ENCODE measurements around the gene DUS1L. TPM values are rescaled to one million over a fixed set of nuclear protein-coding genes. Genes with fewer than 3 reads are reported as not detected.

Gene DUS1L
- total and polyA plus RNA-seq, 4 donors, result 40.0 to 179 (median 100.0) TPM

- TF ChIP-seq CTCF (IDR thresholded peaks at IDR 0.05; ENCODE audit: control extremely low read depth, extremely low read depth), result no peak
- Histone ChIP-seq H3K9ac (ENCODE audit: insufficient read depth in 1 of 2, low read length in 2 of 2) (no peak overlapping the region), H3K27me3 (ENCODE audit: control insufficient read depth in 3 of 3, insufficient read depth in 3 of 3, low read length in 2 of 3) (no peaks in the 10 kb centered on the region), H3K9me3 (ENCODE audit: control insufficient read depth in 4 of 4, insufficient read depth in 3 of 4, low read length in 3 of 4) (no peaks in the 10 kb centered on the region), H3K4me1 (ENCODE audit: control insufficient read depth in 5 of 5, insufficient read depth in 5 of 5, low read length in 5 of 5) (peaks cover 0 to 24% (median 8%) of the 10 kb centered on the region in 5 donors), H3K36me3 (ENCODE audit: control insufficient read depth in 4 of 4, insufficient read depth in 4 of 4, low read length in 4 of 4) (peaks cover 5 to 59% (median 16%) of the 10 kb centered on the region in 4 donors), H3K27ac (ENCODE audit: low read depth in 1 of 2, low read length in 1 of 2) (no peak overlapping the region), H3K4me3 (no peak overlapping the region)
- DNase-seq, result peak in 1 of 3 donors; percentile 9
- ATAC-seq (ENCODE audit: insufficient read depth, low FRiP score), result no peak
- WGBS, 2 donors, result 88 to 95% methylated on average over 19 of the region's 19 CpGs
Measured at GRCh38 chr17:82053130-82053529, 12.5 kb downstream of the DUS1L start.

GRCh38 chr17:82052638-82053059 is 13.0 kb downstream of the DUS1L start:
- Histone ChIP-seq H3K27ac (ENCODE audit: low read depth in 1 of 2, low read length in 1 of 2) (peak overlapping the region in 1 of 2 donors; percentile 12), H3K9me3 (ENCODE audit: control insufficient read depth in 4 of 4, insufficient read depth in 3 of 4, low read length in 3 of 4) (no peaks in the 10 kb centered on the region), H3K36me3 (ENCODE audit: control insufficient read depth in 4 of 4, insufficient read depth in 4 of 4, low read length in 4 of 4) (peaks cover 5 to 57% (median 16%) of the 10 kb centered on the region in 4 donors), H3K27me3 (ENCODE audit: control insufficient read depth in 3 of 3, insufficient read depth in 3 of 3, low read length in 2 of 3) (no peaks in the 10 kb centered on the region), H3K4me1 (ENCODE audit: control insufficient read depth in 5 of 5, insufficient read depth in 5 of 5, low read length in 5 of 5) (peaks cover 0 to 24% (median 8%) of the 10 kb centered on the region in 5 donors), H3K9ac (ENCODE audit: insufficient read depth in 1 of 2, low read length in 2 of 2) (peak overlapping the region in 1 of 2 donors; percentile 1), H3K4me3 (peak overlapping the region; percentile 74)
- 26 to 53% methylated on average over 13 to 19 of the region's 19 CpGs for WGBS, 2 donors
- TF ChIP-seq CTCF (IDR thresholded peaks at IDR 0.05; ENCODE audit: control extremely low read depth, extremely low read depth), result no peak
- no peak for ATAC-seq (ENCODE audit: insufficient read depth, low FRiP score)
- DNase-seq, result peak in 1 of 3 donors; percentile 9

GRCh38 chr17:82051776-82052637 is 13.6 kb downstream of the DUS1L start, which contains the start of the genes GPS1 and RFNG:
GPS1 (plus strand) TSS chr17:82051898; CDS start chr17:82051932, 34 bp downstream.
RFNG (minus strand) TSS chr17:82051811; CDS start chr17:82051766, 45 bp downstream.
- DNase-seq, result peak; percentile 63 to 74 (median 73)
- Histone ChIP-seq H3K4me3 (peak within 1 kb of the TSS; percentile 74), H3K4me1 (ENCODE audit: control insufficient read depth in 5 of 5, insufficient read depth in 5 of 5, low read length in 5 of 5) (peaks cover 0 to 24% (median 8%) of the 10 kb centered on the region in 5 donors), H3K36me3 (ENCODE audit: control insufficient read depth in 4 of 4, insufficient read depth in 4 of 4, low read length in 4 of 4) (peaks cover 0 to 57% (median 14%) of the 10 kb centered on the region in 4 donors), H3K27me3 (ENCODE audit: control insufficient read depth in 3 of 3, insufficient read depth in 3 of 3, low read length in 2 of 3) (no peaks in the 10 kb centered on the region), H3K27ac (ENCODE audit: low read depth in 1 of 2, low read length in 1 of 2) (peak within 1 kb of the TSS; percentile 30 to 47), H3K9me3 (ENCODE audit: control insufficient read depth in 4 of 4, insufficient read depth in 3 of 4, low read length in 3 of 4) (no peaks in the 10 kb centered on the region), H3K9ac (ENCODE audit: insufficient read depth in 1 of 2, low read length in 2 of 2) (peak within 1 kb of the TSS; percentile 19 to 68)
- WGBS, 2 donors, result 1% methylated on average over 72 to 94 of the region's 94 CpGs
- TF ChIP-seq CTCF (IDR thresholded peaks at IDR 0.05; ENCODE audit: control extremely low read depth, extremely low read depth), result no peak
- peak; percentile 64 for ATAC-seq (ENCODE audit: insufficient read depth, low FRiP score)

All from lung (tissue), 12 donors.